Aorta (tissue), 5 donors: ENCODE data around the gene AUTS2. TPM values are rescaled to one million over a fixed set of nuclear protein-coding genes. Genes with fewer than 3 reads are reported as not detected.

Experiments used
- ATAC-seq: fragments of 200-7000 bp; cut with Tn5 transposase; one replicate; pipeline ENCODE4 v1.9.1; 2022; ENCODE audit warnings: moderate library complexity; ENCODE audit not compliant: low FRiP score
- DNase-seq, 2 donors: peaks; one replicate each; pipeline ENCODE4 v3.0.0-alpha.2; 2020
- H3K27ac ChIP-seq, 2 donors: one replicate each; pipeline ENCODE4 v1.5.1; 2013; ENCODE audit warnings: low read length in 2 of 2, mild to moderate bottlenecking in 2 of 2, moderate library complexity in 2 of 2, control low read depth in 1 of 2, inconsistent platforms in 1 of 2, low read depth in 1 of 2
- H3K27me3 ChIP-seq, 2 donors: one replicate each; pipeline ENCODE4 v1.6.1; 2013; ENCODE audit warnings: control low read depth in 1 of 2, low read length in 1 of 2, mild to moderate bottlenecking in 1 of 2, moderate library complexity in 1 of 2; ENCODE audit not compliant: insufficient read depth in 2 of 2, control insufficient read depth in 1 of 2
- H3K36me3 ChIP-seq, 2 donors: one replicate each; pipeline ENCODE4 v1.6.1; 2013; ENCODE audit warnings: control low read depth in 1 of 2, low read length in 1 of 2, mild to moderate bottlenecking in 1 of 2; ENCODE audit not compliant: insufficient read depth in 2 of 2, control insufficient read depth in 1 of 2
- H3K4me1 ChIP-seq, 2 donors: one replicate each; pipeline ENCODE4 v1.6.1; 2013; ENCODE audit warnings: low read length in 2 of 2, control low read depth in 1 of 2, mild to moderate bottlenecking in 1 of 2, moderate library complexity in 1 of 2; ENCODE audit not compliant: insufficient read depth in 2 of 2, control insufficient read depth in 1 of 2
- H3K4me3 ChIP-seq, 2 donors: one replicate each; pipeline ENCODE4 v1.5.1; 2013; ENCODE audit warnings: low read length in 2 of 2, control low read depth in 1 of 2, mild to moderate bottlenecking in 1 of 2
- H3K9me3 ChIP-seq: one replicate; pipeline ENCODE4 v1.6.1; 2013; ENCODE audit warnings: mild to moderate bottlenecking, low read length; ENCODE audit not compliant: control insufficient read depth
- WGBS, 2 donors: extraction: QIAGEN DNeasy Blood & Tissue Kit; methylation state at CpG; one replicate each; pipeline ENCODE4 v1.1.7; 2013; 5-methylcytosine and 5-hydroxymethylcytosine counted together
- intact Hi-C, 2 donors: fragments of 100-400 bp; cut with DNase I; formaldehyde crosslinking; loops; one replicate each; pipeline versions ENCODE4 v1.14.2 to v1.15.0; 2022
- polyA plus RNA-seq, 2 donors: library from polyadenylated mRNA; stranded (reverse); fragments of 200-250 nt; gene quantifications; one replicate each; pipeline ENCODE4 v1.2.3, GENCODE V29; 2013
- total RNA-seq, 2 donors: library from RNA; stranded (reverse); fragmentation: NEBNext Ultra II Directional; extraction: Animal tissue kit (Norgen Biotek cat#: 25700); gene quantifications; one replicate each; pipeline ENCODE4 v1.2.1, GENCODE V29; 2021
- donor health status: healthy with polysubstance abuse.
- donor health status: Bipolar disorder and iron deficiency.
- donor health status: DM: no; HTN: no; CAD: no.
- donor health status: DM: no; HTN: no; CAD: no.
- donor health status: DM: yes; HTN: yes; CAD: no.

The AUTS2 gene
- total and polyA plus RNA-seq, 4 donors = 3.9 to 102 (median 57.0) TPM

DNA sequence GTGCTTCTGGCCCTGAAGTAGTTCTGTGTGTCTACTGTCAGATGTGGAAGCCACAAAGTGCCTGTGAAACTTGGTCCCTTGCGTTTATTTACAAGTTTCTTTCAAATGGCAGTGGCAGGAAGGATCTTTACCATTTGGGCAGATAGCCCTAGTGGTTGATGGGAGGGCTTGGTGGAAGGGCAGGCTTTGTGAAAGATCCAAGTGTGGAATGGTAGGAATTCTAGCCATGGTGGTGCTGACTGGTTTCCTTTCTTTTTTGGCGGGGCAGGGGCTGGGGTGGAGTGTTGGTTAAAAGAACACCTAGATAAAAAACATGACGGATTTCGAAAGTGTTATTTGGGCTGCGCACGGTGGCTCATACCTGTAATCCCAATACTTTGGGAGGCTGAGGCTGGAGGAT, 27.0 kb downstream of the AUTS2 start:
- no peak for DNase-seq
- Histone ChIP-seq H3K27me3 (no peaks in the 10 kb centered on the region), H3K36me3 (no peaks in the 10 kb centered on the region), H3K4me1 (no peaks in the 10 kb centered on the region), H3K9me3 (no peaks in the 10 kb centered on the region), H3K27ac (no peak overlapping the region), H3K4me3 (no peak overlapping the region)
- WGBS, 2 donors = 85 to 95% methylated on average over 6 of the region's 6 CpGs
- intact Hi-C loops = no loop called here
- ATAC-seq = no peak

GRCh38 chr7:69625798-69626197, 27.5 kb downstream of the AUTS2 start:
- WGBS, 2 donors = 84 to 90% methylated on average over 2 of the region's 2 CpGs
- H3K36me3 ChIP-seq = no peaks in the 10 kb centered on the region
- no peaks in the 10 kb centered on the region for H3K9me3 ChIP-seq
- DNase-seq = no peak
- no peak for ATAC-seq
- no peaks in the 10 kb centered on the region for H3K27me3 ChIP-seq
- H3K27ac ChIP-seq = no peak overlapping the region
- intact Hi-C loops = no loop called here
- H3K4me3 ChIP-seq = no peak overlapping the region
- H3K4me1 ChIP-seq = no peaks in the 10 kb centered on the region

DNA sequence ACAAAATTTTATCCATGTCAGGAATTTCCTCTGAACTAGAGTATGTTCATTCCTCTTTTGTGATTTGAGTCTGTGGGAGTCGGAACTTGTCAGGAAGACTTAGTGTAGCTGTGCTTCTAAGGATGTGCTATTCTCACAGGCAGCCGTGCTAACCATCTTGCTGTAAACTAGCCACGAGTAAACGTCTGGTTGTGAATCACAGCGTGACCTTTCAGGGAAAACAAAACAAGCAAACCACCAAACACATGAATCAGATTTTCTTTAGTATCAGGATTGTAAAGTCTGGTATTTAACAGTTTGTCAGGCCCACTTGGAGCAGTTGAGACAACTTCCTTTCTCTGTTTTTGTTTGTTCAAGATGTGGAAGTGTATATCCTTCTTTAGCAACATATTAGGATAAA, 32.0 kb downstream of the AUTS2 start:
- H3K27ac ChIP-seq = no peak overlapping the region
- H3K27me3 ChIP-seq = no peaks in the 10 kb centered on the region
- H3K4me1 ChIP-seq = no peaks in the 10 kb centered on the region
- no peak overlapping the region for H3K4me3 ChIP-seq
- DNase-seq = no peak
- intact Hi-C loops = no loop called here
- H3K36me3 ChIP-seq = no peaks in the 10 kb centered on the region
- 80% methylated on average over 5 of the region's 5 CpGs for WGBS, 2 donors
- no peak for ATAC-seq
- H3K9me3 ChIP-seq = no peaks in the 10 kb centered on the region

GRCh38 chr7:69631131-69631530, 32.9 kb downstream of the AUTS2 start:
- ATAC-seq (no peak), DNase-seq (no peak)
- Histone ChIP-seq H3K27ac (no peak overlapping the region), H3K4me1 (no peaks in the 10 kb centered on the region), H3K36me3 (no peaks in the 10 kb centered on the region), H3K27me3 (no peaks in the 10 kb centered on the region), H3K9me3 (no peaks in the 10 kb centered on the region), H3K4me3 (no peak overlapping the region)
- intact Hi-C loops = no loop called here
- WGBS, 2 donors = 93 to 97% methylated on average over 3 of the region's 3 CpGs

- WGBS, 2 donors = 84 to 96% methylated on average over 3 of the region's 3 CpGs
- DNase-seq = no peak
- Histone ChIP-seq H3K9me3 (no peaks in the 10 kb centered on the region), H3K36me3 (no peaks in the 10 kb centered on the region), H3K27me3 (no peaks in the 10 kb centered on the region), H3K4me3 (no peak overlapping the region), H3K27ac (no peak overlapping the region), H3K4me1 (no peaks in the 10 kb centered on the region)
- ATAC-seq = no peak
- intact Hi-C loops = no loop called here
These were observed 34.0 kb downstream of the AUTS2 start for GRCh38 chr7:69632280-69632679.

- no peak for ATAC-seq
- Histone ChIP-seq H3K27ac (no peak overlapping the region), H3K27me3 (no peaks in the 10 kb centered on the region), H3K36me3 (no peaks in the 10 kb centered on the region), H3K9me3 (no peaks in the 10 kb centered on the region), H3K4me3 (no peak overlapping the region), H3K4me1 (no peaks in the 10 kb centered on the region)
- intact Hi-C loops = no loop called here
- 42 to 64% methylated on average over 2 of the region's 2 CpGs for WGBS, 2 donors
- no peak for DNase-seq
These were observed 35.0 kb downstream of the AUTS2 start for GRCh38 chr7:69633122-69633831.

GRCh38 chr7:69635555-69636185, 37.4 kb downstream of the AUTS2 start:
- Histone ChIP-seq H3K27me3 (no peaks in the 10 kb centered on the region), H3K9me3 (no peaks in the 10 kb centered on the region), H3K36me3 (no peaks in the 10 kb centered on the region), H3K4me3 (no peak overlapping the region), H3K4me1 (no peaks in the 10 kb centered on the region), H3K27ac (no peak overlapping the region)
- no peak for DNase-seq
- WGBS, 2 donors = 84 to 89% methylated on average over 4 of the region's 4 CpGs
- intact Hi-C loops = no loop called here
- ATAC-seq = no peak

- ATAC-seq (no peak), DNase-seq (no peak)
- Histone ChIP-seq H3K4me3 (no peak overlapping the region), H3K27me3 (no peaks in the 10 kb centered on the region), H3K36me3 (no peaks in the 10 kb centered on the region), H3K27ac (no peak overlapping the region), H3K9me3 (no peaks in the 10 kb centered on the region), H3K4me1 (no peaks in the 10 kb centered on the region)
- intact Hi-C loops = no loop called here
- WGBS, 2 donors = 86 to 91% methylated on average over 1 of the region's 1 CpG
These were observed 40.4 kb downstream of the AUTS2 start for GRCh38 chr7:69638674-69639073.

DNA sequence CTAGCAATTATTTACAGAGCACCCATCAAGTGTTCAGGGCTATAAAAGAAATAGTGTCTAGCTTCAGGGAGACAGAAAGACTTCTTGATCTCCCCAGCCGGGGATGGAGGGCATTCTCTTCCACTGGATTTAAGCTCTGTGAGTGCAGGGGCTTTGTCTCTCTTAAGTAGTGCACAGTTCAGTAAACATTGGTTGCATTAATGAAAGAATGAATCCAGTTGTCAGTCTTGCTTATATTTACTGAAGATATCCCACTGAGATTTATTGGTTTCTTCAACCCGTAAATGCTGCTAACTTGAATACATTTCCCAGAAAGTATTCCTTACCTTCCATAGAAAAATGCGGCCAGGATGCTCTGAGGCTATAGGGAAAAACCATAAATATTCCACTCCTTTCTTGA, 41.9 kb downstream of the AUTS2 start:
- DNase-seq (no peak), ATAC-seq (no peak)
- Histone ChIP-seq H3K9me3 (no peaks in the 10 kb centered on the region), H3K36me3 (no peaks in the 10 kb centered on the region), H3K27me3 (no peaks in the 10 kb centered on the region), H3K4me1 (no peaks in the 10 kb centered on the region), H3K4me3 (no peak overlapping the region), H3K27ac (no peak overlapping the region)
- intact Hi-C loops = no loop called here
- WGBS, 2 donors = 96% methylated on average over 3 of the region's 3 CpGs
